WI38 (cell line): Measurements from ENCODE around the gene ULK4.
"Not testable (repeated sequence)": the region's sequence is repeated elsewhere in the genome, so short reads cannot be mapped to it uniquely, and the experiment has no call there.

Experiments
- H3K4me3 ChIP-seq: 2 replicates; pipeline ENCODE4 v1.5.1; 2011; ENCODE audit warnings: low read depth, mild to moderate bottlenecking, control low read depth, low read length
- CTCF ChIP-seq: IDR thresholded peaks from 2 replicates; pipeline ENCODE4 v1.5.1; 2012; ENCODE audit warnings: low read depth, mild to moderate bottlenecking, control low read depth, low read length

Gene ULK4

GRCh38 chr3:41464858-41465257, 497.0 kb downstream of the ULK4 start:
- no peak overlapping the region for H3K4me3 ChIP-seq
- TF ChIP-seq CTCF = no peak

- TF ChIP-seq CTCF = no peak
- no peak overlapping the region for H3K4me3 ChIP-seq
These were observed 497.5 kb downstream of the ULK4 start for GRCh38 chr3:41464401-41464800.

GRCh38 chr3:41462103-41462691, 499.7 kb downstream of the ULK4 start:
- no peak overlapping the region for H3K4me3 ChIP-seq
- no peak for TF ChIP-seq CTCF

GRCh38 chr3:41460736-41461135, 501.2 kb downstream of the ULK4 start:
- no peak overlapping the region for H3K4me3 ChIP-seq
- TF ChIP-seq CTCF = no peak

- no peak for TF ChIP-seq CTCF
- H3K4me3 ChIP-seq = no peak overlapping the region
These were observed 504.7 kb downstream of the ULK4 start for GRCh38 chr3:41457176-41457575.

- no peak for TF ChIP-seq CTCF
- H3K4me3 ChIP-seq = no peak overlapping the region
These were observed 505.7 kb downstream of the ULK4 start for GRCh38 chr3:41456162-41456561.

GRCh38 chr3:41453618-41454017, 508.3 kb downstream of the ULK4 start:
- H3K4me3 ChIP-seq = not testable (repeated sequence)
